Measurements from ENCODE around the gene KRT17.
"Not testable (repeated sequence)": the region's sequence is repeated elsewhere in the genome, so short reads cannot be mapped to it uniquely, and the experiment has no call there.

KRT17 gene

DNA sequence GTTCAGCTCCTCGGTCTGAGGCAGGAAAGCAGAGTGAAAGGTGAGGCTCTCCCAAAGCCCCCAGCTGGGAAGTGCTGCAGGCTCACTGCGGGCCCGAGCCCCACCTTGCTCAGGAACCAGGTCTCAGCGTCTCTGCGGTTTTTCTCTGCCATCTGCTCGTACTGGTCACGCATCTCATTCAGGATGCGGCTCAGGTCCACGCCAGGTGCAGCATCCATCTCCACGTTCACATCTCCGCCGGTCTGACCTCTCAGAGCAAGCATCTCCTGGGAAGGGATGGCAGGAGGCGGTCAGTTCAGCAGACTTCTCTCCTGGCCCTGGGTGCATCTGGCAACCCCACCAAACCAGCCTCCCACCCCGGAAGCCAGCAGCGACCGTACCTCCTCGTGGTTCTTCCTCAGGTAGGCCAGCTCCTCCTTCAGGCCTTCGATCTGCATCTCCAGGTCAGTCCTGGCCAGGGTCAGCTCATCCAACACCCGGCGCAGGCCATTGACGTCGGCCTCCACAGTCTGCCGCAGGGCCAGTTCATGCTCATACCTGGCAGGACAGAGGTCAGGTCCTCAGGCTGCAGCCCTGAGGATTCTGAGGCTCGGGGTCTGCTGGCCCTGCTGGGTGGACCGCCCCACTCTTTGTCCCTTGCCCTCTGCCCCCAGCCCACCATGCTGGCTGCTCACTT is 13.3 kb downstream of the KRT17 start:
- H3K27me3 Mint-ChIP-seq (ENCODE audit: low read depth, poor library complexity) = peaks cover 30% of the 10 kb centered on the region
- TF ChIP-seq, protein P1, sequence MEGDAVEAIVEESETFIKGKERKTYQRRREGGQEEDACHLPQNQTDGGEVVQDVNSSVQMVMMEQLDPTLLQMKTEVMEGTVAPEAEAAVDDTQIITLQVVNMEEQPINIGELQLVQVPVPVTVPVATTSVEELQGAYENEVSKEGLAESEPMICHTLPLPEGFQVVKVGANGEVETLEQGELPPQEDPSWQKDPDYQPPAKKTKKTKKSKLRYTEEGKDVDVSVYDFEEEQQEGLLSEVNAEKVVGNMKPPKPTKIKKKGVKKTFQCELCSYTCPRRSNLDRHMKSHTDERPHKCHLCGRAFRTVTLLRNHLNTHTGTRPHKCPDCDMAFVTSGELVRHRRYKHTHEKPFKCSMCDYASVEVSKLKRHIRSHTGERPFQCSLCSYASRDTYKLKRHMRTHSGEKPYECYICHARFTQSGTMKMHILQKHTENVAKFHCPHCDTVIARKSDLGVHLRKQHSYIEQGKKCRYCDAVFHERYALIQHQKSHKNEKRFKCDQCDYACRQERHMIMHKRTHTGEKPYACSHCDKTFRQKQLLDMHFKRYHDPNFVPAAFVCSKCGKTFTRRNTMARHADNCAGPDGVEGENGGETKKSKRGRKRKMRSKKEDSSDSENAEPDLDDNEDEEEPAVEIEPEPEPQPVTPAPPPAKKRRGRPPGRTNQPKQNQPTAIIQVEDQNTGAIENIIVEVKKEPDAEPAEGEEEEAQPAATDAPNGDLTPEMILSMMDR (IDR thresholded peaks at IDR 0.05) = no peak
- no peak overlapping the region for H3K27ac Mint-ChIP-seq
- peaks cover 10% of the 10 kb centered on the region for H3K36me3 Mint-ChIP-seq (ENCODE audit: low read depth)
- no peak for DNase-seq
- H3K9me3 Mint-ChIP-seq = peaks cover 21% of the 10 kb centered on the region
- no peak overlapping the region for H3K4me3 Mint-ChIP-seq
- peaks cover 17% of the 10 kb centered on the region for H3K4me1 Mint-ChIP-seq

DNA sequence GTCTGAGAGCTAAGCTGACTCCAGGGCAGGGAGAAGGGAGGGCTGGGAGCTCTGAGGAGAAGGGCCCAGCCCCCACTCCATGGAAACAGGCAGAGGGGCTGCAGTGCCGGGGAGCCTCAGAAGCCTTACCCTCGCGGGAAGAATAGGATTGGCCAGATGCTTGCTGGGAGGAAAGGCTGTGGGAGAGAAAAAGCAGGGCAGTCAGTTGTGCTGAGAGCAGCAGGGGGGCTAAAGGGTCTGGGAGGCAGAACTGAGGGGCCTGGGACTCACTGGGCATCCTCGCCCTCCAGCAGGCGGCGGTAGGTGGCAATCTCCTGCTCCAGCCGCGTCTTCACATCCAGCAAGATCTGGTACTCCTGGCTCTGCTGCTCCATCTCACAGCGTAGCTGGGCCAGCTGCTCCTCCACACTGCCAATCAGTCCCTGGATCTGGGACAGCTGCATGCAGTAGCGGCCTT is 14.3 kb downstream of the KRT17 start:
- not testable (repeated sequence) for H3K36me3 Mint-ChIP-seq (ENCODE audit: low read depth); H3K4me3 Mint-ChIP-seq; H3K27ac Mint-ChIP-seq
- Mint-ChIP-seq H3K4me1 (peaks cover 12% of the 10 kb centered on the region), H3K9me3 (peaks cover 28% of the 10 kb centered on the region), H3K27me3 (ENCODE audit: low read depth, poor library complexity) (peaks cover 35% of the 10 kb centered on the region)
- peak; percentile 61 for DNase-seq
- TF ChIP-seq, protein P1 (IDR thresholded peaks at IDR 0.05) = peak; percentile 53

DNA sequence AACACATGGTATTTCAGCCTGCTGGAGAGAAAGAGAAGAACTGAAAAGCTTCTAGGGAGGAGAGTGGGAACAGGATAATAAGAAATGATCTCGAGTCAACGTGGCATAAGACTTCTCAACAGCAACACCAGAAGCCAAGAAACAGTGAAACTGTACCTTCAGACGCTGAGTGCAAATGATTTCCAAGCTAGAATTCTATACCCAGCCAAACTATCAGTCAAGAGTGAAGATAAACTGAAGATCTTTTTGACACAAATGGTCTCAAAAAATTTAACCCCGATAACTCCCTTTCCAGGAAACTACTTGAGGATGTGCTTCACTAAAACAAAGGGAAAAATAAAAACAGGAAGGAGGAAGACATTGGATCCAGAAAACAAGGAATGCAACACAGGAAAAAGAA is 17.4 kb downstream of the KRT17 start:
- H3K27ac Mint-ChIP-seq; H3K4me3 Mint-ChIP-seq; H3K36me3 Mint-ChIP-seq (ENCODE audit: low read depth); DNase-seq: not testable (repeated sequence)
- peaks cover 33% of the 10 kb centered on the region for H3K9me3 Mint-ChIP-seq
- H3K4me1 Mint-ChIP-seq = peaks cover 10% of the 10 kb centered on the region
- H3K27me3 Mint-ChIP-seq (ENCODE audit: low read depth, poor library complexity) = peaks cover 42% of the 10 kb centered on the region

DNA sequence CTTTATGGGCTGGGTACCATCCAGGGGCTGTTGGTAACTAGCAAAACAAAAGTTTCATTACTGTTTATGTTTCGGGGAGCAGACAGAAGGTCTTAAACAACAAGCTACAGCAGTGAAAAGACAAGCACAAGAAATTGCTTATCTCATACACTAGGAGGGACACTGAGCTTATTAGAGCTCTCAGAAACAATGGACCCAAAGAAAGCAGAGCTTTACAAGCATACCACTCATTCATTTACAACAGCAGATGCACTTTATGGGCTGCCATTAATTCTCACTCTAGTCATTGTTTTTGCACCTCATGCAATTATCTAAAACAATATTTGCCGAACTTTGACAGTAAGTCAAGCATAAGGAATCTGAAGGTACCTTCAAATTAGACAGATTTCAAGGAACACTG is 21.9 kb downstream of the KRT17 start:
- Mint-ChIP-seq H3K9me3 (peaks cover 26% of the 10 kb centered on the region), H3K36me3 (ENCODE audit: low read depth) (peaks cover 10% of the 10 kb centered on the region), H3K27me3 (ENCODE audit: low read depth, poor library complexity) (peaks cover 27% of the 10 kb centered on the region), H3K4me1 (peaks cover 4% of the 10 kb centered on the region), H3K27ac (no peak overlapping the region), H3K4me3 (no peak overlapping the region)
- no peak for DNase-seq
- TF ChIP-seq, protein P1 (IDR thresholded peaks at IDR 0.05) = no peak

DNA sequence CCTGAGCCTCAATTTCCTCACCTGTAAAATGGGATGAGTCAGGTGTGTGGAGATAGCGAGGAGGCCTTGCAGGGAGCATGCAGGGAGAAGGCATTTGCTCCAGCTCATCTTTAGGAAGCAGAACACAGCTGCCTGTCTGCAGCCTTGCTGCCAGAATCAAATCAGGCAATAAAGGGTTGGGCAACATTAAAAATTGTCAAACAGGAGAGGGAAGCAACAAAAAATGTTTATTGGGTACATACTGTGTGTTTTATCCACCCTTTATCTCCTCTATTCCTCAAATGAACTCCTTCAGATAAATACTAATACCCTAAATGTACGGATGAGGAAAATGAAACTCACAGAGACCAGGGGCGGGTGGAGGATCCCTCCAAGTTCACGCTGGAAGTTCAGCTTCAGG is 24.1 kb downstream of the KRT17 start:
- peaks cover 6% of the 10 kb centered on the region for H3K9me3 Mint-ChIP-seq
- TF ChIP-seq, protein P1 (IDR thresholded peaks at IDR 0.05) = no peak

DNA sequence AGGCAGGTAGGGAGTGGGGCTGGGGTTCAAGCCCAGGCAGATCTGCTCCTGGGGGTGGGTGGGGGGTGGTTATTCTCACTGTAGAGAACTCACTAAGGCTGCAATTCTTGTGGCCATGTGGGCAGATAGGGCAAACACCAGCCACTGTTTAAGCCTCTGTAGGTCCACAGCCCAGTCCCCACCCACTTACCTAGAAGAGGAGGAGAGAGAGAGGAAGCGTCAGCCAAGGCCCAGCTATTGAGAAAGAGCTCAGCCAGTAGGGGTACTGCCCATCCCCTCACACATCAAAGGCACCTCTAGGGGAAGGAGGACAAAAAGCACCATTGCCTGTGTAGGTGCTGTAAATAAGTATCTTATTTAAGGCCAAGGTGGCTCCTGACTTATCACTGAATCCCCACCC is 24.7 kb downstream of the KRT17 start:
- no peaks in the 10 kb centered on the region for H3K36me3 Mint-ChIP-seq (ENCODE audit: low read depth)
- H3K27me3 Mint-ChIP-seq (ENCODE audit: low read depth, poor library complexity) = peaks cover 21% of the 10 kb centered on the region
- TF ChIP-seq, protein P1 (IDR thresholded peaks at IDR 0.05) = no peak
- H3K9me3 Mint-ChIP-seq = peaks cover under 1% of the 10 kb centered on the region
- H3K4me3 Mint-ChIP-seq = no peak overlapping the region
- H3K4me1 Mint-ChIP-seq = peaks cover 9% of the 10 kb centered on the region
- DNase-seq = no peak
- H3K27ac Mint-ChIP-seq = peak overlapping the region; percentile 35

More for the DNA sequence above, 24.1 kb downstream of the KRT17 start:
- peaks cover 9% of the 10 kb centered on the region for H3K4me1 Mint-ChIP-seq
- peaks cover 22% of the 10 kb centered on the region for H3K27me3 Mint-ChIP-seq (ENCODE audit: low read depth, poor library complexity)
- DNase-seq = no peak
- no peak overlapping the region for H3K4me3 Mint-ChIP-seq
- H3K27ac Mint-ChIP-seq = no peak overlapping the region
- no peaks in the 10 kb centered on the region for H3K36me3 Mint-ChIP-seq (ENCODE audit: low read depth)
